Activated B cell treated with CpG ODN at 0.5 μM for 24 hours (primary cell): ENCODE measurements around the gene TSPAN9. TPM values are rescaled to one million over a fixed set of nuclear protein-coding genes. Genes with fewer than 3 reads are reported as not detected.

Experiments
- ATAC-seq: fragments of 200-7000 bp; cut with Tn5 transposase; one replicate; pipeline ENCODE4 v1.10.0; 2021; ENCODE audit warnings: low read depth, mild to moderate bottlenecking, moderate library complexity
- CTCF ChIA-PET: fragments of 350-600 bp; sonication (Branson Sonifier 250); formaldehyde crosslinking; loops from one replicate; lab custom pipeline; 2021; ENCODE audit warnings: antibody characterized with exemption; lab: Charles Lee
- POLR2A ChIA-PET: fragments of 350-600 bp; sonication (Branson Sonifier 250); formaldehyde crosslinking; loops from one replicate; lab custom pipeline; 2021; ENCODE audit warnings: antibody characterized with exemption; lab: Charles Lee
- DNase-seq: peaks from one replicate; pipeline ENCODE4 v3.0.0; 2022
- H3K27ac Mint-ChIP-seq: one replicate; pipeline ENCODE4 v1.8.0; 2020; ENCODE audit warnings: mixed read lengths
- H3K27me3 Mint-ChIP-seq: one replicate; pipeline ENCODE4 v1.8.0; 2021; ENCODE audit warnings: mixed read lengths
- H3K36me3 Mint-ChIP-seq: one replicate; pipeline ENCODE4 v1.8.0; 2021; ENCODE audit warnings: low read depth, mixed read lengths
- H3K4me1 Mint-ChIP-seq: one replicate; pipeline ENCODE4 v1.8.0; 2021; ENCODE audit warnings: mixed read lengths
- H3K4me3 Mint-ChIP-seq: one replicate; pipeline ENCODE4 v1.8.0; 2020; ENCODE audit warnings: mild to moderate bottlenecking, mixed read lengths
- H3K9me3 Mint-ChIP-seq: one replicate; pipeline ENCODE4 v1.8.0; 2020; ENCODE audit warnings: mixed read lengths
- intact Hi-C: fragments of 100-400 bp; cut with micrococcal nuclease; formaldehyde crosslinking; loops from one replicate; pipeline ENCODE4 v1.15.1; 2024
- total RNA-seq: library from RNA; stranded (reverse); gene quantifications from 2 replicates; pipeline ENCODE4 v1.2.3, GENCODE V29; 2022
- TF ChIP-seq, protein P1 (sequence below): fragments of 200-600 bp; IDR thresholded peaks from one replicate; pipeline ENCODE4 v1.8.0; 2022; ENCODE audit warnings: antibody characterized with exemption, mild to moderate bottlenecking

The TSPAN9 gene
- total RNA-seq, 1 donor from 2014 or later, result 0.20 TPM

DNA sequence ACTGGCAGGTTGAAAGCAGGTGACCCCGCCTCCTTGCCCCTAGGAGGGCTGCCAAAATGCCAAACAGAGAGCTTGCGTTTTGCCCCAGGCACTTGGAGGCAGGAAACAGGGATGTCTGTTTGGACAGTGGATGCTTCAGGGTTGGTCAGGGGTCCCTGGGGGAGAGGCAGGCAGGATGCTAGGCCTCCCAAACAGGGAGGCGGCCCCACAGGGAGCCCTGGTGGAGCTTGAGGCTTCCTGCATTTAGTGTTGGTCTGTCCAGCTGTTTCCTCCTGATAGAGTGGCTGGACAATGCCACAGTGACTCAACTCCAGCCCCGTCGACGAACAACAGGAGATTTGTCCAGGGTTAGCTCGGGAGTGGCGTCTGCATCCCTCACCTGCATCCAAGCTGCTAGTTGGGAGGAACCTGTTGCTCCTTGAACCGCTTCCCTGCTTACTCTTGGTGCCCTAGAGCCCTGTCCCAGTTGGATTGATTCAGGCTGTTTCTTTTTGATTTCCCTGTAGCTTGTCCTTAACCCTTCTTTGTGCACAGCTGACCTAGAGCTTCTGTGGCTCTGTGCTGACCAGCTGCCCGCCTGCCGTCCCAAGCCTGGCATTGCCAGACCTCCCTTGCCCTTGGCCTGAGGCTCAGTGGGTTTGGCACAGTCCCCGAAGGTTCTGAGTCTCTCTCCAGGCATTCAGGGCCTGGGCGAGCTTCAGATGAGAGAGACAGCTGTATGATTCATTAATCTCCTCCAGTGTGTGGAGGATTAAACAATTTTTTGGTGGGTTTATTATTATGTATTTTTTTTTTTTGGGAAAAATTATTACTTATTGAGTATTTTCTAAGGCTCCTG is 45.9 kb downstream of the TSPAN9 start:
- no peaks in the 10 kb centered on the region for H3K9me3 Mint-ChIP-seq
- ATAC-seq (no peak), DNase-seq (no peak)
- H3K27me3 Mint-ChIP-seq, result peaks cover 20% of the 10 kb centered on the region
- ChIA-PET CTCF (interaction anchor here (0.9 to 1.0 kb wide), 2 partner anchors 12 to 17 kb away, joined by 3 read pairs; no protein-coding TSS in a partner anchor), POLR2A (no interaction called here)
- intact Hi-C loops, result no loop called here
- no peaks in the 10 kb centered on the region for H3K4me1 Mint-ChIP-seq
- H3K4me3 Mint-ChIP-seq, result no peak overlapping the region
- no peaks in the 10 kb centered on the region for H3K36me3 Mint-ChIP-seq
- TF ChIP-seq, protein P1, sequence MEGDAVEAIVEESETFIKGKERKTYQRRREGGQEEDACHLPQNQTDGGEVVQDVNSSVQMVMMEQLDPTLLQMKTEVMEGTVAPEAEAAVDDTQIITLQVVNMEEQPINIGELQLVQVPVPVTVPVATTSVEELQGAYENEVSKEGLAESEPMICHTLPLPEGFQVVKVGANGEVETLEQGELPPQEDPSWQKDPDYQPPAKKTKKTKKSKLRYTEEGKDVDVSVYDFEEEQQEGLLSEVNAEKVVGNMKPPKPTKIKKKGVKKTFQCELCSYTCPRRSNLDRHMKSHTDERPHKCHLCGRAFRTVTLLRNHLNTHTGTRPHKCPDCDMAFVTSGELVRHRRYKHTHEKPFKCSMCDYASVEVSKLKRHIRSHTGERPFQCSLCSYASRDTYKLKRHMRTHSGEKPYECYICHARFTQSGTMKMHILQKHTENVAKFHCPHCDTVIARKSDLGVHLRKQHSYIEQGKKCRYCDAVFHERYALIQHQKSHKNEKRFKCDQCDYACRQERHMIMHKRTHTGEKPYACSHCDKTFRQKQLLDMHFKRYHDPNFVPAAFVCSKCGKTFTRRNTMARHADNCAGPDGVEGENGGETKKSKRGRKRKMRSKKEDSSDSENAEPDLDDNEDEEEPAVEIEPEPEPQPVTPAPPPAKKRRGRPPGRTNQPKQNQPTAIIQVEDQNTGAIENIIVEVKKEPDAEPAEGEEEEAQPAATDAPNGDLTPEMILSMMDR, result no peak
- no peak overlapping the region for H3K27ac Mint-ChIP-seq

DNA sequence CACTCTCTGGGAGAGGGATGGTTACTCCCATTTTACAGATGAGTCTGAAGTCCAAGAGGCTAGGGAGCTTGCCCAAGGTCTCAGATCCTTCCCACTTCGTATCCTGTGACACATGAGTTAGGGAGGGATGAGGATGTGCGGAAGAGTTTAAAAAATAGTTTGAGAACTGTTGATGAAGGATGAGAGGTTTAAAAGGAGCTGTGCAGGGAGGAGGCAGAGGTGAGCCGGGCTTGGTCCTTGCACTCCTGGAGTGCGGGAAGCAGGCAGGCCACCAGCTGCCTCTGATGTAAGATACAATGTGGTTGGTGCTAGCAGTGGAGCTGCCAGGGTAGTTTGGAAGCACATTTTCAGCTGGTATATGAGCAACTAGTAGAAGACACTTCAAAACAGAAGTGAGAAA is 46.5 kb downstream of the TSPAN9 start:
- POLR2A ChIA-PET, result no interaction called here
- CTCF ChIA-PET, result interaction anchor here (0.9 to 1.0 kb wide), 2 partner anchors 11 to 16 kb away, joined by 3 read pairs; no protein-coding TSS in a partner anchor
- Mint-ChIP-seq H3K27ac (no peak overlapping the region), H3K36me3 (no peaks in the 10 kb centered on the region), H3K9me3 (no peaks in the 10 kb centered on the region), H3K4me3 (no peak overlapping the region), H3K4me1 (no peaks in the 10 kb centered on the region), H3K27me3 (peaks cover 22% of the 10 kb centered on the region)
- ATAC-seq (no peak), DNase-seq (no peak)
- TF ChIP-seq, protein P1, result no peak
- intact Hi-C loops, result no loop called here

DNA sequence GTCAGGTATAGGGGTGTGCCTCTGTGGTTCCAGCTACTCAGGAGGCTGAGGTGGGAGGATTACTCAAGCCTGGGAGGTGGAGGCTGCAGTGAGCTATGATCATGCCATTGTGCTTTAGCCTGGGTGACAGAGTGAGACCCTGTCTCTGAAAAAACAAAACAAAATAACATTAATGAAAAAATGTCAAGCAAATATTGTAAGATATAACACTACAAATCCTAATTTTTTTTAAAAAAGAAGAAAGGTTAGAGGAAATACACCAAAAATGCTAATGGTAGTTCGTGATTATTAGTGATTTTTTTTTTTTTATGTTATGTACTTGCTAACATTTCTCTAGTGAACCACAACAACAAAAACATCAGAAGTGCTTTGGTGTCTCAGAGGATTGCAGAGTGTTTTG is 47.7 kb downstream of the TSPAN9 start:
- DNase-seq, result no peak
- Mint-ChIP-seq H3K4me1 (peaks cover 11% of the 10 kb centered on the region), H3K4me3 (no peak overlapping the region), H3K9me3 (peaks cover 3% of the 10 kb centered on the region), H3K27ac (no peak overlapping the region), H3K27me3 (peaks cover 24% of the 10 kb centered on the region), H3K36me3 (no peaks in the 10 kb centered on the region)
- ChIA-PET POLR2A (no interaction called here), CTCF (no interaction called here)
- intact Hi-C loops, result no loop called here
- TF ChIP-seq, protein P1, result no peak
- ATAC-seq, result no peak

DNA sequence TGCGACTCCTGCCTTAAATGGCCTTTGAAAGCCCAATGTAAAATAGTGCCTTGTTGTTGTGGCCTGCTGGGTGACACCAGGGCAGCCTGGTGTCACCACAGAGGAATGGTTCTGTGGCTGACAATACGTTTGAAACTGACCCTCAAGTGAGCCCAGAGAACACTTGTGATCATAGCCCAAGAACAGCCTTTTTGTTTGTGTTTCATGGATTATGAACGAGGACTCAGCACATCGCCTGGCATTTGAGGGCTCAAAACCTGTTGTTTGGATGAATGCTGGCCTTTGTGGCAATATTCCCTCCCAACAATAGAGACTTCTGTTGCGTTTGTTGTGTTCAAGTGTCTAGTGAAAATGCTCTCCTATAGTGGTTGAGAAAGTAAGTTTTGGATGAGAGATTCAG is 48.5 kb downstream of the TSPAN9 start:
- Mint-ChIP-seq H3K9me3 (peaks cover 3% of the 10 kb centered on the region), H3K4me1 (peaks cover 17% of the 10 kb centered on the region), H3K36me3 (no peaks in the 10 kb centered on the region), H3K27ac (no peak overlapping the region), H3K27me3 (peaks cover 24% of the 10 kb centered on the region), H3K4me3 (no peak overlapping the region)
- ATAC-seq (no peak), DNase-seq (no peak)
- intact Hi-C loops, result no loop called here
- ChIA-PET CTCF (no interaction called here), POLR2A (no interaction called here)
- TF ChIP-seq, protein P1, result no peak

DNA sequence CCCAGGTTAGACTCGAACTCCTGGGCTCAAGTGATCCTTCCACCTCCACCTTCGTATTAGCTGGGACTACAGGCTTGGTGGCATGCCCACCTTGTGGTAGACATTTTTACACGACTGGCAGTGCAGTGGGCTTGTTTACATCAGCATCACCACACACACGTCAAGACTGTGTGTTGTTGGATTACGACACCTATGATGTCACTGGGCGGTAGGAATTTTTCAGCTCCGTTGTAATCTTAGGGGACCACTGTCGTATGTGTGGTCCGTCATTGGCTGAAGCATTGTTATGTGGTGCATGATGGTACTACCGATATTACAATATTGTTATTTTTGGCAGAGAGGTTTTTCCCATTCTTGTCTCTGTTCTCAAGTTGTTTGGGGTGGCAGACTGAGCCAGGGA is 50.7 kb downstream of the TSPAN9 start:
- CTCF ChIA-PET, result no interaction called here
- intact Hi-C loops, result no loop called here
- ATAC-seq, result no peak
- DNase-seq, result no peak
- Mint-ChIP-seq H3K4me1 (peaks cover 17% of the 10 kb centered on the region), H3K4me3 (no peak overlapping the region), H3K36me3 (no peaks in the 10 kb centered on the region), H3K27me3 (peaks cover 40% of the 10 kb centered on the region), H3K27ac (no peak overlapping the region), H3K9me3 (peaks cover 3% of the 10 kb centered on the region)
- POLR2A ChIA-PET, result no interaction called here
- TF ChIP-seq, protein P1, result no peak
